Astrocyte of the spinal cord (primary cell): ENCODE measurements around the gene MPHOSPH9.

Source experiments
- DNase-seq: peaks from one replicate; pipeline ENCODE4 v3.0.0; 2011; ENCODE audit warnings: low read depth, low spot score
- H3K4me3 ChIP-seq: 2 replicates; pipeline ENCODE4 v1.5.1; 2011; ENCODE audit warnings: low read depth, mild to moderate bottlenecking, low read length, moderate library complexity
- CTCF ChIP-seq: IDR thresholded peaks from 2 replicates; pipeline ENCODE4 v1.5.1; 2012; ENCODE audit warnings: low read depth, mild to moderate bottlenecking, low read length, inconsistent platforms
- in situ Hi-C: cut with HindIII; loops from 2 replicates; pipeline ENCODE4 v1.10.0; 2017; ENCODE audit warnings: low sequenced_read_pairs

Gene MPHOSPH9

GRCh38 chr12:123113026-123113425, 119.9 kb downstream of the MPHOSPH9 start:
- DNase-seq = no peak
- no peak overlapping the region for H3K4me3 ChIP-seq
- no peak for TF ChIP-seq CTCF
- in situ Hi-C loops = no loop called here

- no peak overlapping the region for H3K4me3 ChIP-seq
- TF ChIP-seq CTCF = no peak
- peak; percentile 80 for DNase-seq
- in situ Hi-C loops = no loop called here
Measured at GRCh38 chr12:123111498-123112165, 121.3 kb downstream of the MPHOSPH9 start.

GRCh38 chr12:123109319-123109772, 123.6 kb downstream of the MPHOSPH9 start:
- peak; percentile 58 for DNase-seq
- in situ Hi-C loops = no loop called here
- no peak for TF ChIP-seq CTCF
- no peak overlapping the region for H3K4me3 ChIP-seq

GRCh38 chr12:123108682-123109066, 124.3 kb downstream of the MPHOSPH9 start:
- DNase-seq = no peak
- H3K4me3 ChIP-seq = no peak overlapping the region
- no peak for TF ChIP-seq CTCF
- in situ Hi-C loops = no loop called here

- TF ChIP-seq CTCF = no peak
- DNase-seq = no peak
- no peak overlapping the region for H3K4me3 ChIP-seq
- in situ Hi-C loops = no loop called here
Measured at GRCh38 chr12:123107926-123108681, 124.8 kb downstream of the MPHOSPH9 start.

GRCh38 chr12:123106640-123107359, 126.1 kb downstream of the MPHOSPH9 start:
- TF ChIP-seq CTCF = no peak
- in situ Hi-C loops = no loop called here

More at GRCh38 chr12:123106640-123107359, 126.1 kb downstream of the MPHOSPH9 start:
- no peak overlapping the region for H3K4me3 ChIP-seq
- no peak for DNase-seq
